H54 (cell line): ENCODE data around the gene LRP5.
"Not testable (repeated sequence)": the region's sequence is repeated elsewhere in the genome, so short reads cannot be mapped to it uniquely, and the experiment has no call there.

Experiments
- DNase-seq: peaks from one replicate; pipeline ENCODE4 v3.0.0; 2011; ENCODE audit warnings: low spot score, mixed read lengths; ENCODE audit not compliant: insufficient read length
- FAIRE-seq: peaks from 3 replicates; lab custom pipeline; 2011; peaks lifted over from hg19 to GRCh38; lab: Jason Lieb, UNC
- POLR2A ChIP-seq: IDR thresholded peaks from 2 replicates; pipeline ENCODE4 v1.6.1; 2011; ENCODE audit warnings: low read depth, mild to moderate bottlenecking, low read length

The LRP5 gene

DNA sequence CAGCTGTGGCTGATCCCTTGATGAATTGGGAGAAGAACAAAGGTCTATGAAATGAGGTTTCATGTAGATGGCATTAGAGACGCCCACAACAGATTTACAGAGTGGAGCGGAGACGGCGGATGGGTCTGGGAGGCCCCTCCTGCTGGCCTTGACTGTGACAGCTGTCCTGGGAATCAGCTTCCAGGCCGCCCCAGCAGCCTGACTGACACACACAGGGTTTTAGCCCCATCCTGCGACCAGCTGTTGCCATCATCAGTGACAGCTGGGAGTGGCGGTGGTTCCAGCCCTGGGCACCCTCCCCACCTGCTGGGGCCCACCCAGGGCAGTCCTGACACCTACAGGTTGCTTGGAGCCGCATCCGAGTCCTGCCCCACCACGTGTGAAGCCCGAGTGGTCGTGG lies 84.1 kb downstream of the LRP5 start:
- DNase-seq (no peak), FAIRE-seq (no peak)
- TF ChIP-seq POLR2A: no peak

DNA sequence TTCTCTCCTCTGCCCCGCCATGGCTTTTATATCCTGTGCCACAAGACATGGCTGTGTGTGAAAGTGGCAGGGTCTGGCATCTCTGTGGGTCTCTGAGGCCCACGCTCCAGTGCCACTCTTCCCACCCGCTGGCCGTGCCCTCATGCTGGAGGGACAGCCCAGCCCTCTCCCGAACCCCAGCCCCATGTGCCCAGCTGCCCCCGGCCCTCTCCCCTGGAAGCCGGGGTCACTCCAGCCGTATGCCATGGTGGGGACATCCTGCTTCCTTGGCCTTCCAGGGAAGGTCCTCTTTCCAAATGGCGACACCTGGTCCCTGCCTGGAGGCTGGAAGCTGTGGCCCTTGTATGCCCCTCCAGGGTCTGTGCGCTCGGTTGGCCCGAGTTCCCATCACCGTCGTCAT lies 84.9 kb downstream of the LRP5 start:
- FAIRE-seq (no peak), DNase-seq (no peak)
- TF ChIP-seq POLR2A: no peak

DNA sequence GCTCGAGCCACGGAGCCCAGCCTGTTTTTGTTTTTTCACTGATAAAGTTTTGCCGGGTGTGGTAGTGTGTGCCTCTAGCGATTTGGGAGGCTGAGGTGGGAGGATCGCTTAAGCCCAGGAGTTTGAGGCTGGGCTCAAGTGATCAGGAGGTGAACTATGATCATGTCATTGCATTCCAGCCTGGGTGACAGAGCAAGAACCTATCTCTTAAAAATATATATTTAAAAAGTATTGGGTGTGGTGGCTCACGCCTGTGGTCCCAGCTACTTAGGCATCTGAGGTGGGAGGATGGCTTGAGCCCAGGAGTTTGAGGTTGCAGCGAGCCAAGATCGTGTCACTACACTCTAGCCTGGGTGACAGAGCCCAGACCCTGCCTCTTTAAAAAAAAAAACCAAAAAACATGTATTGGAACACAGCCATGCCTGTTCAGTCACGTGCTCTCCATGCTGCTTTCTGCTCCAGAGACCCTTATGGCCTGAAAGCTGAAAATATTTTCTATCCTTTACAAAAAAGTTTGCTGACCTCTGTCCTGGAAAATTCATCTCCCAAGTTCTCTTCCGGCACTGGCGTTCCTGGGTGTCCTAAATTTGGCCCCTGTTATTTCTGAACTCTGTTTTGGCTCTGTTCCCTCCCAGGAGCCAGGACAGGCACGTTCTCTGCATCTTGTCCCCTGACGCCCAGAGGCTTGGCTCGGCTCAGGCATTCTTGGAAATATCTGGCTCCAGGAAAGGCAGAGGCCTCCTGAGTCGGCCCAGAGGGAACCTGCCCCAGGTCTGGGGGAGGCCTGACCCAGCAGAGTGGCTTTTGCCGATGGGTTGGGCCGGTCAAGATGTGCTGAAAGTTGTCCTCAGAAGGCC lies 86.8 kb downstream of the LRP5 start:
- no peak for TF ChIP-seq POLR2A
- DNase-seq (no peak), FAIRE-seq (no peak)

DNA sequence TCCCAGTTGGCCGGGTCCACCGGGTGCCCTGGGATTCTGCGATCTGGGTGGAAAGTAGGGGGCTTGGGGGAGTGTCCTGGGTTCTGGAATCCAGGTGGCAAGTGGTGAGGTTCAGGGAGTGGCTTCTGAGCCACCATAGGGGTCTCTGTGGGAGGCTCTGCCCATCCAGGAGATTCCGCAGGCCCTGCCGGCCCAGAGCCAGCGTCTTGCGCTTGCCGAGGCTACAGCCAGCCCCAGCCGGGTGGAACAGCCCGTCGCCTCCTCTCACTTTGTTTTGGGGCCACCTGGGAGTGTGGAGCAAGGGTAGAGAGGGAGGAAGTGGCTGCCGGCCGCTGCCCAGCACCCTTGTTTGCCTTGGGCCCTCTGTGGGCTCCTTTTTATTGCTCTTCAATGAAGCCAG lies 87.5 kb downstream of the LRP5 start:
- TF ChIP-seq POLR2A: no peak
- FAIRE-seq: no peak
- DNase-seq: no peak

DNA sequence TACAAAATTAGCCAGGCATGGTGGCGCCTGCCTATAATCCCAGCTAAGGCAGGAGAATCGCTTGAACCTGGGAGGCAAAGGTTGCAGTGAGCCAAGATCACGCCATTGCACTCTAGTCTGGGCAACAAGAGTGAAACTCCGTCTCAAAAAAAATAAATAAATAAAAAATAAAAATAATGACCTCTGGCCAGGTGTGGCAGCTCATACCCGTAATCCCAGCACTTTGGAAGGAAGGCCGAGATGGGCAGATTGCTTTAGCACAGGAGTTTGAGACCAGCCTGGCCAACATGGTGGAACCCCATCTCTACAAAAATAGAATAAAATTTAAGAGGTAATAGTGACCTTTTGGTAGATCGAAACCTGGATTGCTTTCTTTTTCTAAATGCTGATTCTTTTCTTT lies 88.2 kb downstream of the LRP5 start:
- not testable (repeated sequence) for DNase-seq, FAIRE-seq

DNA sequence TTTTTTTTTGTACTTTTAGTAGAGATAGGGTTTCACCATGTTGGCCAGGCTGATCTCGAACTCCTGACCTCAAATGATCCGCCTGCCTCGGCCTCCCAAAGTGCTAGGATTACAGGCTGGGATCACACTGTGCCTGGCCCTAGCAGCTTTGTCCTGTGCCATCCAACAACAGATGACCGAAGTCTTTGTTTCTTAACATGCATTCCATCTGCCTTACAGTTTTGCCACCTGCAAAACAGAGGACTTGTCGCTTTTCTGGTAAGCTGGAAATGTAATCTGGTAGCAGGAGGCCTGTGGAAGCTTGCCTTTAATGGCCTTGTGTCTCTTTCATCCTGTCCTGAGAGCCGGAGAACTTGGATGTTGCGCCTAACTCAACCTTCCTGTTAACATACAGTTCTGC lies 89.5 kb downstream of the LRP5 start:
- DNase-seq (no peak), FAIRE-seq (no peak)
- TF ChIP-seq POLR2A: no peak

DNA sequence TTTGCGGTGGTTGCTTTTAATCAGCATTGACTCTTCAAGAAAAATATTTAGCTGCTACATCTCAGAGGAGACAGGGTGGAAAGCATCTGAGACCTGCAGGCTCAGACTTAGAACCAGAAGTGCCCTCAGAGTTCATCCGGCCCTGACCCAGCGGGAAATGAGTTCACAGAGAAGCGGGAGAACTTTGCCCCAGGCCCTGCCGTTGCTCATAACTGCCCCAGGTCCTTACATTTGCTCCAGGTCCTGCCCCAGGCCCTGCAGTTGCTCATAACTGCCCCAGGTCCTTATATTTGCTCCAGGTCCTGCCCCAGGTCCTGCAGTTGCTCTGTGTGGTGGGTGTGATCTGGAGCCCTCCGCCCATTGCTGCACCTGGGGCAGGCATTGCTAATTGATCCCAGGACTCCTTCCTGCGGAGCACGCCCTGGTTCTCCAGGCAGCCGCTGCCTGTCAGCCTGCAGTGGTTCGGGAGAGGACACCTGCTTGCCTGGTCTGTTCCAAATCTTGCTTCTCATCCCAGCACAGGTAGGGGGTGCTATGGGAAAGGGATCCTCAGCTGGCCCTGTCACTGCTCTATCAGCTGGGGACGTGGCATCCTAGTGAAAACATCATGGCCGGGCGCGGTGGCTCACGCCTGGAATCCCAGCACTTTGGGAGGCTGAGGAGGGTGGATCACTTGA lies 90.1 kb downstream of the LRP5 start:
- TF ChIP-seq POLR2A: no peak
- FAIRE-seq: no peak
- no peak for DNase-seq

DNA sequence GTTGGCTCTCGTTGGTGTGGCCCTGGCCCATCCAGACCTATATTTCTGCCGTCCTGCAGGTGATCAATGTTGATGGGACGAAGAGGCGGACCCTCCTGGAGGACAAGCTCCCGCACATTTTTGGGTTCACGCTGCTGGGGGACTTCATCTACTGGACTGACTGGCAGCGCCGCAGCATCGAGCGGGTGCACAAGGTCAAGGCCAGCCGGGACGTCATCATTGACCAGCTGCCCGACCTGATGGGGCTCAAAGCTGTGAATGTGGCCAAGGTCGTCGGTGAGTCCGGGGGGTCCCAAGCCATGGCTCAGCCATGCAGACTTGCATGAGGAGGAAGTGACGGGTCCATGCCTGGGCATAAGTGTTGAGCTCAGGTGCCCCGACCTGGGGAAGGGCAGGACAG lies 91.0 kb downstream of the LRP5 start:
- no peak for TF ChIP-seq POLR2A
- FAIRE-seq (no peak), DNase-seq (no peak)

DNA sequence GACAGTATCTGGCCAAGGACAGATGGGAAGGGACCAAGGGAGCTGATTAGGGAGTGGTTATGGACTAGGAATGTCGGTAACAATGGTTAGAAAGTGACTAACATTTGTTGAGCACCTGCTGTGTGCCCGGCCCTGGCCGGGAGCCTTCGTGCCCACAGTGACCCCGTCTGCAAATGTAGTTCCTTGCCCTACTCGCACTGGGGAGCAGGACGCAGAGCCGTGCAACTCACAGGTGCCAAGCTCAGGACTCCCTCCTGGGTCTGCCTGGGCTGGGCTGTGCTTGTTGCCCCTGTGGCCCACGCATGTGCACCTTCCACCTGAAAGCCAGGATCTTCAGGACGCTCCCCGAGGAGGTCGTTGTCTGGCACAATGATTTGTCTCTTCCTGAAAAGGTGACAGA lies 91.4 kb downstream of the LRP5 start:
- DNase-seq: no peak
- no peak for TF ChIP-seq POLR2A
- FAIRE-seq: no peak

DNA sequence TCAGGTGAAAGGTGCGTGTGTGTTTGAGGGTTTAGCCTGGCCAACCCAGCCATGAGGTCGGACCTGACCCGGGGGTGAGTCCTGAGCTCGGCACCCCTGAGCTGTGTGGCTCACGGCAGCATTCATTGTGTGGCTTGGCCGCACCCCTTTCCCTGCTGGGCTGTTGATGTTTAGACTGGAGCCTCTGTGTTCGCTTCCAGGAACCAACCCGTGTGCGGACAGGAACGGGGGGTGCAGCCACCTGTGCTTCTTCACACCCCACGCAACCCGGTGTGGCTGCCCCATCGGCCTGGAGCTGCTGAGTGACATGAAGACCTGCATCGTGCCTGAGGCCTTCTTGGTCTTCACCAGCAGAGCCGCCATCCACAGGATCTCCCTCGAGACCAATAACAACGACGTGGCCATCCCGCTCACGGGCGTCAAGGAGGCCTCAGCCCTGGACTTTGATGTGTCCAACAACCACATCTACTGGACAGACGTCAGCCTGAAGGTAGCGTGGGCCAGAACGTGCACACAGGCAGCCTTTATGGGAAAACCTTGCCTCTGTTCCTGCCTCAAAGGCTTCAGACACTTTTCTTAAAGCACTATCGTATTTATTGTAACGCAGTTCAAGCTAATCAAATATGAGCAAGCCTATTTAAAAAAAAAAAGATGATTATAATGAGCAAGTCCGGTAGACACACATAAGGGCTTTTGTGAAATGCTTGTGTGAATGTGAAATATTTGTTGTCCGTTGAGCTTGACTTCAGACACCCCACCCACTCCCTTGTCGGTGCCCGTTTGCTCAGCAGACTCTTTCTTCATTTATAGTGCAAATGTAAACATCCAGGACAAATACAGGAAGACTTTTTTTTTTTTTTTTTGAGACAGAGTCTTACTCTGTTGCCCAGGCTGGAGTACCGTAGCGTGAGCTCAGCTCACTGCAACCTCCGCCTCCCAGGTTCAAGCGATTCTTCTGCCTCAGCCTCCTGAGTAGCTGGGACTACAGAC lies 94.2 kb downstream of the LRP5 start:
- no peak for TF ChIP-seq POLR2A
- DNase-seq (no peak), FAIRE-seq (no peak)

DNA sequence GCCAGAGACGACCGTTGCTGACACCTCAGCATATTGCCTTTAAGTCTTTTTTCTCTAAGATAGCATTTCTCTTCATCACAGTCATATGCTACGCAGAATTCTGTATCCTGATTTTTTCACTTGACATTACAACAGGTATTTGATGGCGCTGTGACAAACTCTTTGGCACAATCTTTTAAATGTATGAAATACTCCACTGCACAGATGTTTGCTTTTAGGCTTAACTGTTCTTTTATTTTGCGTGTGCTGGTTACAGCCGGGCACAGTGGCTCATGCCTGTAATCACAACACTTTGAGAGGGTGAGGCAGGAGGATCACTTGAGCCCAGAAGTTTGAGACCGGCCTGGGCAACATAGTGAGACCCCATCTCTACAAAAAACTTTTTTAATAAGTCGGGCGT lies 96.1 kb downstream of the LRP5 start:
- TF ChIP-seq POLR2A: no peak
- FAIRE-seq: no peak
- DNase-seq: no peak

DNA sequence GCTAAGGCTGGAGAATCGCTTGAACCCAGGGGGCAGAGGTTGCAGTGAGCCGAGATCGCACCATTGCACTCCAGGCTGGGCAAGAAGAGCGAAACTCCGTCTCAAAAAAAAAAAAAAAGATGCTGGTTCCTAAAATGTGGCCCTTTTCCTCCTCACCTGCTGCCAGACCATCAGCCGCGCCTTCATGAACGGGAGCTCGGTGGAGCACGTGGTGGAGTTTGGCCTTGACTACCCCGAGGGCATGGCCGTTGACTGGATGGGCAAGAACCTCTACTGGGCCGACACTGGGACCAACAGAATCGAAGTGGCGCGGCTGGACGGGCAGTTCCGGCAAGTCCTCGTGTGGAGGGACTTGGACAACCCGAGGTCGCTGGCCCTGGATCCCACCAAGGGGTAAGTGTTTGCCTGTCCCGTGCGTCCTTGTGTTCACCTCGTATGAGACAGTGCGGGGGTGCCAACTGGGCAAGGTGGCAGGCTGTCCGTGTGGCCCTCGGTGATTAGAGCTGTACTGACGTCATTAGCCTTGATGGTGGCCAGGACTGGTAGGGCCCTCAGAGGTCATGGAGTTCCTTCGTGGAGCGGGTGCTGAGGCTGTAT lies 97.5 kb downstream of the LRP5 start:
- FAIRE-seq (no peak), DNase-seq (no peak)
- TF ChIP-seq POLR2A: no peak

DNA sequence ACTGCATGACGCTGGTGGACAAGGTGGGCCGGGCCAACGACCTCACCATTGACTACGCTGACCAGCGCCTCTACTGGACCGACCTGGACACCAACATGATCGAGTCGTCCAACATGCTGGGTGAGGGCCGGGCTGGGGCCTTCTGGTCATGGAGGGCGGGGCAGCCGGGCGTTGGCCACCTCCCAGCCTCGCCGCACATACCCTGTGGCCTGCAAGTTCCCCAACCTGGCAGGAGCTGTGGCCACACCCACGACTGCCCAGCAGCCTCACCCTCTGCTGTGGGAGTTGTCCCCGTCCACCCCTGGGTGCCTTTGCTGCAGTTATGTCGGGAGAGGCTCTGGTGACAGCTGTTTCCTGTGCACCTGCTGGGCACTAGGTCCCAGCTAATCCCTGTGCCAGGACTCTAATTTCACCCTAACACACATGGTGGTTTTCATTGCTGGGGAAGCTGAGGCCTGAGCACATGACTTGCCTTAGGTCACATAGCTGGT lies 99.2 kb downstream of the LRP5 start:
- no peak for TF ChIP-seq POLR2A
- DNase-seq (no peak), FAIRE-seq (no peak)
